HepG2 (cell line): ENCODE data around the gene ATRX. TPM values are rescaled to one million over a fixed set of nuclear protein-coding genes. Genes with fewer than 3 reads are reported as not detected.

Source experiments
- ATAC-seq: fragments of 200-7000 bp; cut with Tn5 transposase; 3 replicates; pipeline ENCODE4 v1.9.1; 2020; ENCODE audit warnings: mild to moderate bottlenecking, moderate library complexity
- BruUV-seq: library from RNA; stranded (reverse); fragments of 400-500 nt; replicated peaks from 2 replicates; lab custom pipeline; 2021; lab: Mats Ljungman, UMichigan
- CTCF ChIA-PET: fragments of 300-600 bp; formaldehyde crosslinking; extraction: SDS; loops from one replicate; lab custom pipeline; 2021; ENCODE audit warnings: low total read pairs, inconsistent platforms, low intra/inter-chr PET ratio; lab: Yijun Ruan, JAX
- POLR2A ChIA-PET: fragments of 350-600 bp; sonication (Branson Sonifier 250); formaldehyde crosslinking; loops from one replicate; lab custom pipeline; 2020; ENCODE audit warnings: antibody characterized with exemption, inconsistent platforms; lab: Yijun Ruan, JAX
- DNase-seq: peaks from one replicate; pipeline ENCODE4 v3.0.0-alpha.2; 2015; ENCODE audit warnings: low spot score
- FAIRE-seq: peaks from 3 replicates; lab custom pipeline; 2011; peaks lifted over from hg19 to GRCh38; lab: Jason Lieb, UNC
- H2AFZ ChIP-seq: one replicate; pipeline ENCODE4 v1.6.1; 2011; ENCODE audit warnings: low read length, inconsistent platforms
- H3K27ac ChIP-seq: fragments of 300-600 bp; 3 replicates; pipeline ENCODE4 v1.8.0; 2011; ENCODE audit warnings: mixed run types, mild to moderate bottlenecking, mixed read lengths, low read length, inconsistent platforms; ENCODE audit not compliant: insufficient read depth; ENCODE audit errors: extremely low read length
- H3K27me3 ChIP-seq, 2 experiments: fragments of 200-600 bp in 1 of 2; 2 replicates in 1 of 2; 3 replicates in 1 of 2; pipeline versions ENCODE4 v1.6.0 to v1.8.0; 2011; ENCODE audit warnings: low read length in 2 of 2, mild to moderate bottlenecking in 2 of 2, moderate library complexity in 2 of 2, inconsistent platforms in 1 of 2; ENCODE audit not compliant: insufficient read depth in 2 of 2, control insufficient read depth in 1 of 2
- H3K36me3 ChIP-seq, 2 experiments: fragments of 200-600 bp in 1 of 2; replicated peaks in 1 of 2; 2 replicates in 1 of 2; 3 replicates in 1 of 2; pipeline versions ENCODE4 v1.5.1 to v1.8.0; 2011; ENCODE audit warnings: low read length in 2 of 2, inconsistent platforms in 1 of 2; ENCODE audit not compliant: insufficient read depth in 2 of 2, control insufficient read depth in 1 of 2
- H3K4me1 ChIP-seq: 2 replicates; pipeline ENCODE4 v1.5.1; 2012; ENCODE audit warnings: low read length, inconsistent platforms; ENCODE audit not compliant: insufficient read depth
- H3K4me2 ChIP-seq: 2 replicates; pipeline ENCODE4 v1.6.0; 2011; ENCODE audit warnings: low read depth, low read length, inconsistent platforms
- H3K4me3 ChIP-seq, 3 experiments: fragments of 200-600 bp in 1 of 3; sonication (generic), shearing (Covaris generic) in 1 of 3; replicated peaks in 1 of 3; 2 replicates each; pipeline ENCODE4 v1.5.1; 2011 to 2016; ENCODE audit warnings: low read length in 3 of 3, inconsistent platforms in 2 of 3, low read depth in 2 of 3, mild to moderate bottlenecking in 2 of 3, control low read depth in 1 of 3, mixed read lengths in 1 of 3; ENCODE audit not compliant: insufficient read depth in 1 of 3
- H3K79me2 ChIP-seq: one replicate; pipeline ENCODE4 v1.6.1; 2011; ENCODE audit warnings: low read length, inconsistent platforms; ENCODE audit not compliant: insufficient read depth
- H3K9ac ChIP-seq: 2 replicates; pipeline ENCODE4 v1.6.0; 2011; ENCODE audit warnings: mild to moderate bottlenecking, low read depth, low read length, inconsistent platforms; ENCODE audit not compliant: insufficient read depth
- H3K9me3 ChIP-seq: 2 replicates; pipeline ENCODE4 v1.5.1; 2012; ENCODE audit warnings: mild to moderate bottlenecking, low read length
- H4K20me1 ChIP-seq: 2 replicates; pipeline ENCODE4 v1.6.0; 2011; ENCODE audit warnings: inconsistent platforms, mild to moderate bottlenecking, low read length, moderate library complexity; ENCODE audit not compliant: insufficient read depth
- ARID3A ChIP-seq: IDR thresholded peaks from 2 replicates; pipeline ENCODE4 v1.6.1; 2012; ENCODE audit warnings: low read depth, low read length, improper control_type of control experiment
- GLI4 ChIP-seq: sonication (generic); formaldehyde crosslinking; IDR thresholded peaks from 2 replicates; pipeline ENCODE4 v1.5.1; 2020; ENCODE audit warnings: missing genetic modification reagents, mild to moderate bottlenecking, moderate library complexity, borderline replicate concordance
- NFATC3 ChIP-seq: sonication (generic); formaldehyde crosslinking; IDR thresholded peaks from 2 replicates; pipeline ENCODE4 v1.5.1; 2020; ENCODE audit warnings: mild to moderate bottlenecking, missing genetic modification reagents
- POGZ ChIP-seq: sonication (generic); formaldehyde crosslinking; IDR thresholded peaks from 2 replicates; pipeline ENCODE4 v1.4.0; 2020; ENCODE audit warnings: mild to moderate bottlenecking, missing genetic modification reagents
- ZFP91 ChIP-seq: sonication (generic); formaldehyde crosslinking; IDR thresholded peaks from 2 replicates; pipeline ENCODE4 v1.9.0; 2022; ENCODE audit warnings: missing genetic modification reagents, mild to moderate bottlenecking, borderline replicate concordance
- ZGPAT ChIP-seq: IDR thresholded peaks from 2 replicates; pipeline ENCODE4 v1.6.1; 2016; ENCODE audit warnings: mild to moderate bottlenecking
- ZNF275 ChIP-seq: sonication (generic); formaldehyde crosslinking; IDR thresholded peaks from 2 replicates; pipeline ENCODE4 v1.8.0; 2022; ENCODE audit warnings: missing genetic modification reagents, mild to moderate bottlenecking, inconsistent platforms, borderline replicate concordance
- ZNF343 ChIP-seq: sonication (generic); formaldehyde crosslinking; IDR thresholded peaks from 2 replicates; pipeline ENCODE4 v1.4.0; 2020; ENCODE audit warnings: mild to moderate bottlenecking, missing genetic modification reagents
- ZNF629 ChIP-seq: sonication (generic); formaldehyde crosslinking; conservative IDR thresholded peaks from 2 replicates; pipeline ENCODE4 v1.5.0; 2020; ENCODE audit warnings: missing genetic modification reagents
- ZNF75D ChIP-seq: sonication (generic); formaldehyde crosslinking; IDR thresholded peaks from 2 replicates; pipeline ENCODE4 v1.8.1; 2023; ENCODE audit warnings: missing genetic modification reagents, mild to moderate bottlenecking, borderline replicate concordance
- WGBS: methylation state at CpG from one replicate; pipeline ENCODE4 v1.1.6; 2017; ENCODE audit warnings: low lambda C conversion rate; 5-methylcytosine and 5-hydroxymethylcytosine counted together
- in situ Hi-C: cut with HindIII; loops from 2 replicates; pipeline ENCODE4 v1.10.0; 2017; ENCODE audit warnings: low pct_unique_long_range_greater_than_20kb; ENCODE audit not compliant: extremely low pct_ligation_motif_present
- intact Hi-C: fragments of 100-400 bp; cut with micrococcal nuclease; formaldehyde crosslinking; loops from one replicate; pipeline ENCODE4 v1.10.0; 2022; ENCODE audit not compliant: unreplicated experiment
- polyA plus RNA-seq, 8 experiments: library from polyadenylated mRNA; depleted of rRNA in 3 of 8; stranded (reverse) in 7 of 8; unstranded in 1 of 8; fragments of >200 nt; fragmentation: Illumina TruSeq in 4 of 8; extraction: Trizol in 4 of 8; gene quantifications; 2 replicates each; pipeline versions ENCODE4 v1.2.1 to v1.2.3, GENCODE V29; 2011 to 2016; ENCODE audit warnings: low read depth in 4 of 8, missing spikeins in 1 of 8, mixed read lengths in 1 of 8; ENCODE audit not compliant: insufficient read depth in 1 of 8
- total RNA-seq, 5 experiments: library from RNA; depleted of rRNA; stranded (reverse); fragments of >200 nt; fragmentation: Illumina TruSeq; extraction: Trizol; gene quantifications; 2 replicates each; pipeline ENCODE4 v1.2.3, GENCODE V29; 2016; ENCODE audit warnings: low read depth in 1 of 5
- TF ChIP-seq, protein P1 (sequence below): sonication (generic); formaldehyde crosslinking; IDR thresholded peaks from 2 replicates; pipeline ENCODE4 v1.5.0; 2020; ENCODE audit warnings: missing genetic modification reagents

The ATRX gene
- total and polyA plus RNA-seq, 2 of the 13 experiments (the other 11 are each of a cell fraction or from before 2014, with no cell fraction given): 26.1 to 44.5 TPM

GRCh38 chrX:77814210-77814609 is 28.2 kb upstream of the ATRX start:
- CTCF ChIA-PET: no interaction called here
- Histone ChIP-seq H4K20me1 (no peaks in the 10 kb centered on the region), H3K36me3 (no peaks in the 10 kb centered on the region), H3K9ac (no peak overlapping the region), H3K79me2 (no peaks in the 10 kb centered on the region), H3K4me3 (no peak overlapping the region), H3K9me3 (no peaks in the 10 kb centered on the region), H3K27me3 (no peaks in the 10 kb centered on the region), H3K4me2 (no peak overlapping the region), H3K4me1 (no peaks in the 10 kb centered on the region), H2AFZ (no peak overlapping the region), H3K27ac (no peak overlapping the region)
- in situ Hi-C loops: no loop called here
- intact Hi-C loops: no loop called here
- 73% methylated on average over 1 of the region's 1 CpG for whole genome bisulfite sequencing
- POLR2A ChIA-PET: no interaction called here
- DNase-seq: no peak
- no TSS peak for BruUV-seq
- ATAC-seq: no peak
- no peak for FAIRE-seq
- TF ChIP-seq ZNF343 (CRISPR knock-in tag) (no peak), POGZ (CRISPR knock-in tag) (no peak), ZGPAT (no peak), ZNF275 (CRISPR knock-in tag) (no peak), ARID3A (no peak), GLI4 (no peak), ZNF629 (CRISPR knock-in tag) (no peak), ZFP91 (no peak), NFATC3 (CRISPR knock-in tag) (no peak), ZNF75D (CRISPR knock-in tag) (no peak)
- TF ChIP-seq, protein P1, sequence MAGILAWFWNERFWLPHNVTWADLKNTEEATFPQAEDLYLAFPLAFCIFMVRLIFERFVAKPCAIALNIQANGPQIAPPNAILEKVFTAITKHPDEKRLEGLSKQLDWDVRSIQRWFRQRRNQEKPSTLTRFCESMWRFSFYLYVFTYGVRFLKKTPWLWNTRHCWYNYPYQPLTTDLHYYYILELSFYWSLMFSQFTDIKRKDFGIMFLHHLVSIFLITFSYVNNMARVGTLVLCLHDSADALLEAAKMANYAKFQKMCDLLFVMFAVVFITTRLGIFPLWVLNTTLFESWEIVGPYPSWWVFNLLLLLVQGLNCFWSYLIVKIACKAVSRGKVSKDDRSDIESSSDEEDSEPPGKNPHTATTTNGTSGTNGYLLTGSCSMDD (CRISPR knock-in tag): no peak
